ENCODE measurements around the gene STAT1.

Gene STAT1

GRCh38 chr2:190920085-190920484 is 93.9 kb downstream of the STAT1 start:
- peaks cover 86% of the 10 kb centered on the region for H3K36me3 ChIP-seq (ENCODE audit: insufficient read depth, low read length)
- H3F3A ChIP-seq (ENCODE audit: insufficient read depth, low read length), result no peaks in the 10 kb centered on the region; the same call in 1 of the 2 replicates
- H3K79me2 ChIP-seq (ENCODE audit: insufficient read depth, low read length), result no peaks in the 10 kb centered on the region

More at GRCh38 chr2:190920085-190920484, 93.9 kb downstream of the STAT1 start:
- Histone ChIP-seq H3K4me1 (ENCODE audit: insufficient read depth, low read length, severe bottlenecking) (no peaks in the 10 kb centered on the region), H3K4me3 (ENCODE audit: low read depth, low read length, poor library complexity, severe bottlenecking) (no peak overlapping the region), H2AFZ (ENCODE audit: low read length) (no peak overlapping the region), H3K9me2 (ENCODE audit: low read depth, low read length) (no peaks in the 10 kb centered on the region; the same call in 1 of the 2 replicates), H3K27me3 (ENCODE audit: insufficient read depth, low read length) (no peaks in the 10 kb centered on the region), H3K27ac (ENCODE audit: low read depth, low read length, poor library complexity, severe bottlenecking) (no peak overlapping the region), H3K9ac (ENCODE audit: low read length) (no peak overlapping the region), H4K20me1 (ENCODE audit: insufficient read depth, low read length) (no peaks in the 10 kb centered on the region), H3K9me3 (ENCODE audit: low read length) (no peaks in the 10 kb centered on the region), H3K4me2 (ENCODE audit: low read length) (no peak overlapping the region)
- no peak for TF ChIP-seq EZH2 (IDR thresholded peaks at IDR 0.05; ENCODE audit: borderline replicate concordance, low read length)
- TF ChIP-seq CTCF (IDR thresholded peaks at IDR 0.05; ENCODE audit: low read length), result no peak

Measured in OCI-LY1 (cell line).